GM21723 (cell line): ENCODE results near the gene IL17RA.

Experiments
- ATAC-seq: cut with Tn5 transposase; IDR thresholded peaks from one replicate; pipeline ENCODE4 v1.9.1; 2021; ENCODE audit warnings: mild to moderate bottlenecking, moderate library complexity; ENCODE audit not compliant: unreplicated experiment

IL17RA gene

GRCh38 chr22:17084554-17085276, at the start of gene IL17RA:
IL17RA (plus strand) TSS chr22:17085000; CDS start chr22:17085092, 92 bp downstream.
- peak; percentile 90 for ATAC-seq

DNA sequence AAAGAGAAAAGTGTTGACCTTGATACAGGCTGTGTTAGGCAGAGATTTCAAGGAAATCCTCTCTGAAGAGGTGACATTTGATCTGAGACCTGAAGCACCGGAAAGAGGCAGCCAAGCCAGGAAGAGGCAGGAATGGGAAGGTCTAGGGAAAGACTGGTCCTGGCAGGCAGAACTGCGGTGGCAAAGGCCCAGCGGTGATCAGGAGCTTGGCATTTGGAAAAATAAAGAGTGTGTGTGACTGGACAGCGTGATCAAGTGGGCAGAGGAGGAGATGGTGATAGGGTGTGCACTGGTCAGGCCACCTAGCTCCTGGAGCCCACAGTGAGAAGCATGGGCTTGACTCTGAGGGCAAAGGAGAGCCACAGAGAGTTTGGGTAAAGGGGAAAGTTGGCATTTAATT, 49.6 kb upstream of the IL17RA start:
- ATAC-seq: no peak

DNA sequence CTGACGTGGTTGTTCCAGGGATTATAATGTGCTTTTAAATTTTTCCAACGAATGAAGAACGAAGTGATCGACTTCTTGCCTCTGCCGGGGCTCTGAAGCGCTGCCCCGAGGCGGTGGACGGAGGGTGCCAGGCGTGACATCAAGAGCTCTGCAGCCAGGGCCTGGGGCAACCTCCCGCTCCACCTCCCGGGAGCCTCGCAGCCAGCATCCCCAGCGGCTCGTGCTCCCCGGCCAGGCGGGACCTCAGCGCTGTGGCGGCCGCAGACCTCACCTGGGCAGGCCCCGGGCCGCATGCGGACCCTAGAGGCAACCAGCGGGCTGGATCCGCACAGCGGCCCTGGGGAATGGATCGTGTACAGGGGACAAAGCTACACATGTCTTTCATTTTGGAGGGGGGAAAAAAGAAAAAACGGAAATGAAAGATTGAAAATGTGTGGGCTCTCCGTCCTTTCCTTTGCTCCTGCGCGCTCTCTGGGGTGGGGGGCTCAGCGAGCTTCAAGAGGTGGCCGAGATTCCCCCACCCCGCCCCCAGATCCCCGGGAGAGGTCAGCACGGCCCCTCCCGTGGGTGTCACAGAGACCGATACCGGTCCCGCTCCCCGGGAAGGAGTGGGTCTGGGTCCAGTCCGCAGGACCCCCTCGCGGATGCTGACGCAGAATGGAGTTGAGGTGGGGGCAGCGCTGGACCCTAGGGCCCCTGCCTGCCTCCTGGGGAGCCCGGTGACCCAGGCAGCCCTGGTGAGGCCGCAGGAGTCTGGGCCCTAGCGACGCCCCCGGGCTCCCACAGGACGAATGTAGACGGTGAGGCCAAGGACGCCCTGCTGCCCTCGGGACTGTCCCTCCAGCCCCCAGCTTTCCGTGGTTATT, 48.6 kb upstream of the IL17RA start:
- ATAC-seq: peak; percentile 40

- peak; percentile 78 for ATAC-seq
These were observed 47.7 kb upstream of the IL17RA start for GRCh38 chr22:17036842-17037711.

GRCh38 chr22:17043521-17043920, 41.3 kb upstream of the IL17RA start:
- no peak for ATAC-seq

GRCh38 chr22:17046566-17047348, 38.0 kb upstream of the IL17RA start:
- ATAC-seq: no peak

GRCh38 chr22:17047656-17048055, 37.1 kb upstream of the IL17RA start:
- no peak for ATAC-seq

DNA sequence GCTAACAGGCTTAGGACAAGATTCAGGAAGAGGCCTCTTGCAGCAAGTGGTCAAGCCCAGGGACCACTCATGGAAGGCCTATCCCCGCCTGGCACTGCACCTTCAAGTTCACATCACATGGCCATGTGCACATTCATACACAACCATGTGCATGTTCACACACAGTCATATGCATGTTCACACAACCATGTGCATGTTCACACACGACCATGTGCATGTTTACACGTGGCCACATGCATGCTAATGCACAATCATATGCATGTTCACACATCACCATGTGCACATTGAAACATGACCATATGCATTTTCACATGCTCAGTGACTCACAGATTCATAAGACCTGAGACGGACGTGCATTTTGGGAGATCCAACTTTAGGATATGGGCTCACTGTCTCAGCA, 28.7 kb upstream of the IL17RA start:
- no peak for ATAC-seq

- no peak for ATAC-seq
These were observed 28.0 kb upstream of the IL17RA start for GRCh38 chr22:17056807-17057206.

DNA sequence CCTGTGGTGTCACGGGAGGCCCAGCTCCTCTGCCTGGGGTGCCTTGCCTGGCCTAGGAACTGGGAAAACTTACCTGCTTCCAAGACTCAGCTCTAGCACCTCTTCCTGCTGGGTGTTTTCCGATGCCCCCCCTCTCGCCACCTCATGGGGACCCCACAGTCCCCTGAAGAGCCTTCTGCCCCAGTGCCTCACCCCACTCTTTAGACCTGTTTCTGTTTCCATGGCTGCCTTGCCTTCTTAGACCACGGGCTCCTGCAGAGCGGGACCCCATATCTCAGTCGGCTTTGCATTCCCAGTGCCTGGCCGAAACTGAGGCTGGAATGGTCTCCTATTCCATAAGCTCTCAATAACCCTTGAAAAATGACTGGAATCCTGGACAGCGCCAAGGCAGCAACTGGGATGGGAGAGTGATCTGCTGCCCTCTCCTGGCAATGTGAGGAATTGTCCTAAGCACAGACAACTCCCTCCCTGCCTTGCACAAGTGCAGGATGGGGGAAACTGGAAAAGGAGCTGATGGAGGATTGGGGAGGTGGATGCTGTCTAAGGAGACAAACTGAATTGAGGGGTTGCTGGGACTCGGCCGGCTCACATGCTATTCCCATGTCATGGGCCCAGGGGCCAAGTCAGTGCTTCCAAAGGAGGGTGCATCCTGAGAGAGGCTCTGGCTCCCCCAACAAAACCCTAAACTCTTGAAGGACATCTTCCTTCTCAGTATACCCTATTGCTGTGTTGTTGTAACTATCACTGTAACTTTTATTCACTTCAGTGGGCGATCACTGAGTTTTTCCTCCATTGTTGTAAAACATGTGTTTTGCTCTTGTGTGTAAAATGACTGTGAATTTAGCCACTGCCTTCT, 26.6 kb upstream of the IL17RA start:
- no peak for ATAC-seq

GRCh38 chr22:17060126-17060525, 24.7 kb upstream of the IL17RA start:
- ATAC-seq: no peak

GRCh38 chr22:17063411-17064106, 21.2 kb upstream of the IL17RA start:
- no peak for ATAC-seq

- no peak for ATAC-seq
These were observed 20.2 kb upstream of the IL17RA start for GRCh38 chr22:17064498-17065100.

- no peak for ATAC-seq
These were observed 19.4 kb upstream of the IL17RA start for GRCh38 chr22:17065433-17065832.

- ATAC-seq: no peak
These were observed 11.9 kb upstream of the IL17RA start for GRCh38 chr22:17072877-17073276.

- ATAC-seq: no peak
These were observed 10.2 kb upstream of the IL17RA start for GRCh38 chr22:17074648-17075002.

- ATAC-seq: no peak
These were observed 7.5 kb upstream of the IL17RA start for GRCh38 chr22:17077255-17077654.

GRCh38 chr22:17079572-17079971, 5.2 kb upstream of the IL17RA start:
- ATAC-seq: no peak

GRCh38 chr22:17083255-17083654, 1.5 kb upstream of the IL17RA start:
- no peak for ATAC-seq
